Adipose tissue (tissue), 3 donors: ENCODE data around the gene HDAC10. TPM values are rescaled to one million over a fixed set of nuclear protein-coding genes. Genes with fewer than 3 reads are reported as not detected.

ENCODE experiments used
- H3K27ac ChIP-seq: one replicate; pipeline ENCODE4 v1.5.1; 2013; ENCODE audit warnings: low read depth, low read length
- WGBS, 3 donors: extraction: QIAGEN DNeasy Blood & Tissue Kit; methylation state at CpG; one replicate each; pipeline ENCODE4 v1.1.7; 2013; 5-methylcytosine and 5-hydroxymethylcytosine counted together
- polyA plus RNA-seq, 3 donors: library from polyadenylated mRNA; stranded (reverse); fragments of 200-250 nt; gene quantifications; one replicate each; pipeline ENCODE4 v1.2.3, GENCODE V29; 2013
- donor health status: healthy with polysubstance abuse.
- donor health status: Bipolar disorder and iron deficiency.
- donor health status: healthy.

HDAC10 gene
- polyA plus RNA-seq, 3 donors = 23.7 to 30.9 (median 24.0) TPM

- no peak overlapping the region for H3K27ac ChIP-seq
- WGBS, 3 donors = 90 to 94% (median 91%) methylated on average over 35 to 40 of the region's 40 CpGs
Observed at GRCh38 chr22:50286701-50287318, 35.7 kb upstream of the HDAC10 start.

- H3K27ac ChIP-seq = no peak overlapping the region
Observed at GRCh38 chr22:50286275-50286674, 35.2 kb upstream of the HDAC10 start.

GRCh38 chr22:50285568-50286229 is 34.6 kb upstream of the HDAC10 start:
- 92 to 94% (median 93%) methylated on average over 27 to 29 of the region's 34 CpGs for WGBS, 3 donors

More at GRCh38 chr22:50286275-50286674, 35.2 kb upstream of the HDAC10 start:
- 90 to 93% (median 91%) methylated on average over 21 of the region's 21 CpGs for WGBS, 3 donors

GRCh38 chr22:50284479-50284878 is 33.4 kb upstream of the HDAC10 start:
- WGBS, 3 donors = 91 to 94% (median 92%) methylated on average over 13 of the region's 13 CpGs
- H3K27ac ChIP-seq = no peak overlapping the region

More at GRCh38 chr22:50285568-50286229, 34.6 kb upstream of the HDAC10 start:
- H3K27ac ChIP-seq = no peak overlapping the region

GRCh38 chr22:50283821-50284220 is 32.8 kb upstream of the HDAC10 start:
- H3K27ac ChIP-seq = no peak overlapping the region
- WGBS, 3 donors = 92 to 96% (median 93%) methylated on average over 22 to 30 of the region's 30 CpGs

GRCh38 chr22:50282361-50283155 is 31.5 kb upstream of the HDAC10 start:
- 69 to 88% (median 87%) methylated on average over 43 to 45 of the region's 45 CpGs for WGBS, 3 donors
- H3K27ac ChIP-seq = no peak overlapping the region

GRCh38 chr22:50281957-50282356 is 30.9 kb upstream of the HDAC10 start:
- H3K27ac ChIP-seq = no peak overlapping the region
- WGBS, 3 donors = 36 to 84% (median 81%) methylated on average over 25 of the region's 25 CpGs

GRCh38 chr22:50281384-50281760 is 30.3 kb upstream of the HDAC10 start:
- WGBS, 3 donors = 90 to 97% (median 96%) methylated on average over 30 to 36 of the region's 36 CpGs
- no peak overlapping the region for H3K27ac ChIP-seq

- no peak overlapping the region for H3K27ac ChIP-seq
- WGBS, 3 donors = 91 to 96% (median 92%) methylated on average over 39 to 47 of the region's 47 CpGs
Observed at GRCh38 chr22:50280708-50281383, 29.8 kb upstream of the HDAC10 start.

GRCh38 chr22:50280022-50280707 is 29.1 kb upstream of the HDAC10 start:
- 92 to 95% (median 94%) methylated on average over 38 of the region's 38 CpGs for WGBS, 3 donors
- H3K27ac ChIP-seq = no peak overlapping the region

- 92 to 93% (median 92%) methylated on average over 30 of the region's 30 CpGs for WGBS, 3 donors
- H3K27ac ChIP-seq = no peak overlapping the region
Observed at GRCh38 chr22:50278956-50279619, 28.0 kb upstream of the HDAC10 start.

- WGBS, 3 donors = 94 to 95% (median 94%) methylated on average over 18 to 21 of the region's 21 CpGs
- no peak overlapping the region for H3K27ac ChIP-seq
Observed at GRCh38 chr22:50278461-50278860, 27.4 kb upstream of the HDAC10 start.

- H3K27ac ChIP-seq = no peak overlapping the region
- 86 to 90% (median 87%) methylated on average over 23 to 25 of the region's 25 CpGs for WGBS, 3 donors
Observed at GRCh38 chr22:50277761-50278160, 26.7 kb upstream of the HDAC10 start.

GRCh38 chr22:50276143-50276542 is 25.1 kb upstream of the HDAC10 start:
- 66 to 78% (median 69%) methylated on average over 22 to 25 of the region's 25 CpGs for WGBS, 3 donors
- no peak overlapping the region for H3K27ac ChIP-seq

- H3K27ac ChIP-seq = no peak overlapping the region
- 87 to 90% (median 88%) methylated on average over 43 of the region's 43 CpGs for WGBS, 3 donors
Observed at GRCh38 chr22:50275181-50276055, 24.4 kb upstream of the HDAC10 start.

- H3K27ac ChIP-seq = no peak overlapping the region
- WGBS, 3 donors = 66 to 74% (median 67%) methylated on average over 7 of the region's 7 CpGs
Observed at GRCh38 chr22:50274771-50275170, 23.7 kb upstream of the HDAC10 start.

GRCh38 chr22:50274311-50274710 is 23.2 kb upstream of the HDAC10 start:
- 15 to 36% (median 26%) methylated on average over 5 to 7 of the region's 7 CpGs for WGBS, 3 donors

More at GRCh38 chr22:50274311-50274710, 23.2 kb upstream of the HDAC10 start:
- H3K27ac ChIP-seq = no peak overlapping the region
